CD4-positive, alpha-beta T cell treated with Interleukin-12 subunit alpha and Interleukin-12 subunit beta, for 1 hour (primary cell): ENCODE measurements around the gene BTBD9.

Experiments
- DNase-seq: peaks from one replicate; pipeline ENCODE4 v3.0.0-alpha.2; 2020

BTBD9 gene

GRCh38 chr6:38323216-38323615 is 316.5 kb downstream of the BTBD9 start:
- DNase-seq: no peak

- no peak for DNase-seq
Observed at GRCh38 chr6:38322138-38322537, 317.6 kb downstream of the BTBD9 start.

GRCh38 chr6:38320843-38321242 is 318.9 kb downstream of the BTBD9 start:
- no peak for DNase-seq

GRCh38 chr6:38320358-38320757 is 319.4 kb downstream of the BTBD9 start:
- no peak for DNase-seq

- DNase-seq: no peak
Observed at GRCh38 chr6:38319256-38320212, 320.2 kb downstream of the BTBD9 start.

- no peak for DNase-seq
Observed at GRCh38 chr6:38316099-38316868, 323.4 kb downstream of the BTBD9 start.

- DNase-seq: no peak
Observed at GRCh38 chr6:38311201-38311600, 328.5 kb downstream of the BTBD9 start.

- no peak for DNase-seq
Observed at GRCh38 chr6:38310061-38310460, 329.7 kb downstream of the BTBD9 start.

GRCh38 chr6:38307740-38308139 is 332.0 kb downstream of the BTBD9 start:
- DNase-seq: no peak

- no peak for DNase-seq
Observed at GRCh38 chr6:38306931-38307330, 332.8 kb downstream of the BTBD9 start.

GRCh38 chr6:38305995-38306681 is 333.6 kb downstream of the BTBD9 start:
- DNase-seq: no peak

GRCh38 chr6:38302838-38303237 is 336.9 kb downstream of the BTBD9 start:
- no peak for DNase-seq

- DNase-seq: no peak
Observed at GRCh38 chr6:38302081-38302480, 337.6 kb downstream of the BTBD9 start.

GRCh38 chr6:38290133-38290799 is 349.5 kb downstream of the BTBD9 start:
- no peak for DNase-seq

- DNase-seq: no peak
Observed at GRCh38 chr6:38287487-38287886, 352.2 kb downstream of the BTBD9 start.

- no peak for DNase-seq
Observed at GRCh38 chr6:38284802-38285394, 354.8 kb downstream of the BTBD9 start.

GRCh38 chr6:38283734-38284362 is 355.9 kb downstream of the BTBD9 start:
- DNase-seq: no peak

GRCh38 chr6:38282911-38283310 is 356.8 kb downstream of the BTBD9 start:
- no peak for DNase-seq

GRCh38 chr6:38281126-38281525 is 358.6 kb downstream of the BTBD9 start:
- no peak for DNase-seq

GRCh38 chr6:38279963-38280588 is 359.7 kb downstream of the BTBD9 start:
- no peak for DNase-seq

GRCh38 chr6:38279423-38279822 is 360.3 kb downstream of the BTBD9 start:
- no peak for DNase-seq
